ENCODE measurements around the gene TNS3.

GRCh38 chr7:47357361-47357760 lies 224.6 kb downstream of the TNS3 start:
- no peak for TF ChIP-seq CTCF (IDR thresholded peaks at IDR 0.05; ENCODE audit: low read length)
- TF ChIP-seq EZH2 (optimal IDR thresholded peaks at IDR 0.05; ENCODE audit: low read depth, low read length), result no peak
